Dedifferentiated amniotic fluid mesenchymal stem cell (primary cell): Measurements from ENCODE around the gene ITGA2.

Source experiments
- DNase-seq: peaks from one replicate; pipeline ENCODE4 v3.0.0-alpha.2; 2016; ENCODE audit errors: extremely low spot score

ITGA2 gene

DNA sequence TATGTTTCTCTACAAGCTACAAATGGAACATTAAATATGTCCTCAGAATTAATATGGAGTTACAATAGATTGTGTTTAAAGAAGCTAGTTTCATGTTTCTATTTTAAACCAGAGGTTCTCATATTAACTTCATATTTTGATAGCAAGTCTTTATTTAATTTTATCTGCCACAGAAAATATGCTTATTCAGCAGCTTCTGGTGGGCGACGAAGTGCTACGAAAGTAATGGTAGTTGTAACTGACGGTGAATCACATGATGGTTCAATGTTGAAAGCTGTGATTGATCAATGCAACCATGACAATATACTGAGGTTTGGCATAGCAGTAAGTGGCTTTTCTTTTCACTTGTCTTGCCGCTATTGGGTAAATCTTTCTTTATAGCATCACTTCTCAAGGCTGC lies 66.2 kb downstream of the ITGA2 start:
- no peak for DNase-seq

DNA sequence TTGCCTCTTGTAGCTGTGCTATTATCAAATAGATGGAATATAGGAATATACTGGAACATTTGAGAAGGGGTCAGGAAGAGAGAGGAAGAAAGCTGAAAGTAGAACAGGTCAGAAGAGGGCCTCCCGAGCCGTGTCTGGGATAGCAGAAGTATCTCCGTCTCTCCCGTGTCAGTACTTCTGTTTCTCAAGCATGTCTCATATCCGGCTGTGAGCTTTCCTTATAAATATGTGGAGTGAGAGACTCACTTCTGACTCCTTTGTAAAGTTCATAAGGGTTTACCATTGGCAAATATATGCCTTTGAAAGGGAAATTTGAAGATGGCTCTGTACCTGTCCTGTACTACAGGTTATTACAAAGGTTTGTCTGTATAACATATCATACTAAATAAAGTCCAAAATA lies 70.1 kb downstream of the ITGA2 start:
- DNase-seq = no peak

DNA sequence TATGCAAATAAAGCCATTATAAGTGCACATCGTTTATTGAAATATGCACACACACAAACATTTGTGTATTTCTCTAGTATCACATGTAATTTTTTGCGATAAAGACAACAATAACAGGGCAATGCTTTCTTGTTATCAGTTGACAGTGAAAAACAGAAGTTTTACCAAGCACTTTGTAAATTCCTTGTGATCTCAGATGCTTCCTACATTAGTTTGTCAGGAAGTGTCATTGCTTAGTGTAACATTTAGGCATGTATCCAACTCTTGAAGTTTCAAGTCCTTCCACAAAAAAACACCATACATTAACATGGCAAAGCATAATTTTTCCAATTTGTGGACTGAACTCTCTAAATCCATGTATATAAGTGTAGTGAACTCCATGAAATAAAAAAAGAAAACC lies 74.0 kb downstream of the ITGA2 start:
- DNase-seq = no peak

GRCh38 chr5:53063791-53064190 lies 74.6 kb downstream of the ITGA2 start:
- DNase-seq = no peak

GRCh38 chr5:53066088-53066487 lies 76.9 kb downstream of the ITGA2 start:
- no peak for DNase-seq

GRCh38 chr5:53067641-53068040 lies 78.5 kb downstream of the ITGA2 start:
- DNase-seq = no peak

- no peak for DNase-seq
These were observed 79.2 kb downstream of the ITGA2 start for GRCh38 chr5:53068291-53068836.

DNA sequence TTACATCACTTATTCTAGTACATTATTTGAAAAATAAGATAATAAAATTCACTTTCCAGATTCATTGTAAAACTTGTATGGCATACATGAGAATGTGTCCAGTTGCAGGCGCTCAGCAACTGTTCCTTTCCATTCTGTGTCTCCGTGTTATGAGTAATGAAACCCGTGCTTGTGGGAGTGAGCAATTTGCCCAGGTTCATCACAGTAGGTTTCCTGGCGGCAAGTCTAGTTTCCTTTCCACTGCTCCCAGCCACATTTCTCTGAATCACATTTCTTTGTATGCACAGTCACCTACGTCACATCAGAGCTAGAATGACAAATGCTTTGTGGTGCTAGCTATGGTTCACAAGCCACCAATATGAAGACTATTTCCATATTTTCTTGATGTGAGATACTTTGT lies 80.5 kb downstream of the ITGA2 start:
- DNase-seq = no peak

DNA sequence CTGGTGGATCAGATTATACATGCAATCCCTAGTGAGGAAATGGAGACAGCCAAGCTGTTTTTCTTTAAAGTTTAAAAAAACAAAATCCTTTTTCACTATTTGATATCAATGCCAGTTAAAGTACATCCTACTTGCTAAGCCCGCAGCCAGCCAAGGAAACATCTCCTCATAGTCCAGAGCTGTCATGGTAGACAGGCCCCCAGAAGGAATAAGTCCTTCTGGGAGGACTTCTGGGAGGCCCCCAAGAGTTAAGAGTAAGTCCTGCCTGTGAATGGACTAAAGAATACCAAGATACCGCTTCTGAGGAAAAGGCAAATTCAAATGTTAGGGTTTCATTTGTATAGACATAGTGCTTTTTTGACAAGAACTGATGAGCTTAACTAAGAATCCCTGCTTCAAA lies 82.1 kb downstream of the ITGA2 start:
- no peak for DNase-seq

DNA sequence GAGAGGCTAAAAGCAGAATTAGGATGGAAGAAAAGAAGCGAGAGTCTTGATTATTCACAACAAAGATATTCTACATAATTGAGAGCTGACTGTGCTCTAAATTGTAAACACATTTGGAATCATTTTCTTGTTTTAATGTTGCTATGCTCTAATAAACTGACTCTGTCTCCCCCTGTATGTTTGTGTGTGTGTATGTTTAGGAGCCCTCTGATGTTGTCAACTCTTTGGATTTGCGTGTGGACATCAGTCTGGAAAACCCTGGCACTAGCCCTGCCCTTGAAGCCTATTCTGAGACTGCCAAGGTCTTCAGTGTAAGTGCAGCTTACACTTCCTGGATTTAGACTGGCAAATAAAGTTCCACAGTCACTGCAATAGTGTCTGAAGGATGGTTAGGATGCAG lies 82.6 kb downstream of the ITGA2 start:
- peak; percentile 51 for DNase-seq

GRCh38 chr5:53073348-53073747 lies 84.2 kb downstream of the ITGA2 start:
- DNase-seq = no peak

GRCh38 chr5:53076014-53076583 lies 86.9 kb downstream of the ITGA2 start:
- DNase-seq = no peak

DNA sequence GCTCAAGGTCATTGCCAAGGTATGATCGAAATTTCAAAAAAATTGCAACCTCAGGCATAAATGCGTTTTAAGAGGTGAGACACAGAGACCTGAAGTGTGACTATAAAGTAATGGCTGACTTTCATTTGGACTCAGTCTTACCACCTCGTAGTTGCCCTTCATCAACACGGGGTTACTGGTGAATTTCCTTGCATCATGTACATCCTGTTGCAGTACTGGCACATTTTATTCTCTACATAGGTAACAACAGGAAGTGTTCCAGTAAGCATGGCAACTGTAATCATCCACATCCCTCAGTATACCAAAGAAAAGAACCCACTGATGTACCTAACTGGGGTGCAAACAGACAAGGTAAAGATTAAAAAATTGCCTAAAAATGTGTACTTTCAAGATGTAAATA lies 91.1 kb downstream of the ITGA2 start:
- DNase-seq = no peak

GRCh38 chr5:53083927-53084326 lies 94.8 kb downstream of the ITGA2 start:
- DNase-seq = no peak

DNA sequence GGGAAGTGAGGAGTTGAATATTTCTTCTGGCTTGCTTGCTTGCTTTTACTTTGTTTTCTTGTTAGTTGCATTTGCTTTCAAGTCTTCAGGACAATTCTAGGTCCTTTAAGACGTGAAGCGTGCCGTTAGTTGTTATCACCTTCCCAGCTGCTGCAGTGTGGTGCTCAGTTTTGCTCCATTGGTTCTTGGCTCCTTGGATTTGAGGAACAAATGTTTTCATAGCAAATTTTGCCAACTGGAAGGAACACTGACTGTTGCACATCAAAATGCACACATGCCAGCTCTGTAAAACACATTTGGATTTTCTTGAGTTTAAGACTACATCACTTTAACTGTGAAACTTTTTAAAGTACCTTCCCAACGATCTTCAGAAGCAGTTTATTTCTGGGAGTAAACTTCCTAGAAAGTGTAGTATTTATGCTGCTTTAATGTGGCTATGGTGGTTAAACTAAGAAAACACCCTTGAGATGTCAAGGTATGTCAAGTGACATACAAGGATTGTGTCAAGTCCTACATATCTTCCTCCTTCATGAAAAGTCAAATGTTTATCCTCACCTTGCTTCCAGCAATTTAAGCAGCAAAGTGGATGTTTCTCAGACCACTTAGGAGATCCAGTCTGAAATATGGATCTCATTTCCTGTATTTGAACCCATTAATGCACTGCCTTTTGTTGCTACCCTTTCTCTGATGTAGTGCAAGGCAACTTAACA lies 95.5 kb downstream of the ITGA2 start:
- DNase-seq = no peak

- DNase-seq = no peak
These were observed 98.0 kb downstream of the ITGA2 start for GRCh38 chr5:53087171-53087570.

DNA sequence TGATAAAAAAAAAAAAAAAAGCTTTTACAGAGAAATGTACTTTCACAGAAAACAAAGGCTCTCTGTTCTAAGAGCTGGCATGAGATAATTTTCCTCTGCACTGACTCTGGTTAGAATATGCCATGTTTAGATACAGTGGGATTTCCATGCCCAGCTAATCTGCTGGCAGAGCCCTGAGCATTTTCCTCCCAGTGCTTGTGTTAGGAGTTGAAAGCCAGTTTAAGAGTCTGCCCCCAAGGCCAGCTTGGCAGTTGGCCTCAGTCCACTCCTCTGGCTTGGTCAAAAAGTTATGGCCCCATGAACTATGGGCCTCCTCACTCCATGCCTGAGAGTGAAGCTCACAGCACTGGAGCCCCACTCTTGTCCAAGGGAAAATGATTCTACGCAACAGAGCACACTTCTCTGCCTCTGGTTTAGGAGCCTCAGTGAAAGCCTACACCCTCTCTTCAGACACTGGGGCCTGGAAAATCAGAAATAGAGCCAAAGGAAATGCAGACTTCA lies 98.5 kb downstream of the ITGA2 start:
- no peak for DNase-seq

DNA sequence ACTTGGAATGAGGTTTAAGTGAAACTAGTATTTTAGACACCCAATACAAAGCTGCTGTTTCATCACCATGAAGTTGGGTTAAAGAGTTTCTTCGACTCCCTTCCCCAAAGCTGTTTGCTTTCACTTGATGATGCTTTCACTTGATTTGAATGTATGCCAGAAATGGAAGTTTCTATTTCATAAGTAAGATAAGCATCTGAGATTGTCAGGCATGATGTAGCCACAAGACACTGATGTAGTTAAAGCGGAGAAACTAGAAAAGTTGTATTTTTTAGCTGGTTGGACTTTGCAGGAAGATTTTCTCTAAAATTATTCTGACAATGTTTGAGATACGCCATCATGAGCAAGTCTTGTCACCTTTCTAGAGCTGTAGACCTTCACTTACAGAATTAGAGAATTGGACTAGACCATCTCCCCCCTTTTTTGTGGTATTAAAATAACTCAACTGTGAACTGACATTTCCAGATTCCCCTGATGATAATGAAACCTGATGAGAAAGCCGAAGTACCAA lies 100.4 kb downstream of the ITGA2 start:
- no peak for DNase-seq

- DNase-seq = no peak
These were observed 101.1 kb downstream of the ITGA2 start for GRCh38 chr5:53090229-53090628.

DNA sequence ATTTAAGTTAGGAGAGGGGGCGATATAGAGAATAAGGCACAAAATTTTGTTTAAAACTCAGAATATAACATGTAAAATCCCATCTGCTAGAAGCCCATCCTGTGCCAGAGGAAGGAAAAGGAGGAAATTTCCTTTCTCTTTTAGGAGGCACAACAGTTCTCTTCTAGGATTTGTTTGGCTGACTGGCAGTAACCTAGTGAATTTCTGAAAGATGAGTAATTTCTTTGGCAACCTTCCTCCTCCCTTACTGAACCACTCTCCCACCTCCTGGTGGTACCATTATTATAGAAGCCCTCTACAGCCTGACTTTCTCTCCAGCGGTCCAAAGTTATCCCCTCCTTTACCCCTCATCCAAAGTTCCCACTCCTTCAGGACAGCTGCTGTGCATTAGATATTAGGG lies 102.1 kb downstream of the ITGA2 start:
- peak; percentile 63 for DNase-seq

GRCh38 chr5:53092242-53092641 lies 103.1 kb downstream of the ITGA2 start:
- no peak for DNase-seq

DNA sequence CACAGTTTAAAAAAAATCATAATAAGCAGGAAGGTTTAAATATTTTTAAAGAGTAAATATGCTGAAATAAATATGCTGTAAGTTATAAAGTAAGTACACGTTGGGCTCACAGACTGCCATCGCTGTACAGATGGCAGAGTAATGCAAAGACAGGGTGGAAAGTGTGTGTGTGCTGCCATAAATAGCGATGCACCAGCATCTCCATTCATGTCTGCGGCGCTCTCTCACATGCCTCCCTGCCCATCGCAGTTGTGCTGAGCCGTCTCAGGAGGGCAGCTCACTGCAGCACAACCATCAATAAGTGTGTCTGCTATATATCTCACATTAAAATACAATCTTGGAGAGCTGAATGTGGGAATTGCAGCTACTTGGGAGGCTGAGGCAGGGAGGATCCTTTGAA lies 106.1 kb downstream of the ITGA2 start:
- DNase-seq = no peak

DNA sequence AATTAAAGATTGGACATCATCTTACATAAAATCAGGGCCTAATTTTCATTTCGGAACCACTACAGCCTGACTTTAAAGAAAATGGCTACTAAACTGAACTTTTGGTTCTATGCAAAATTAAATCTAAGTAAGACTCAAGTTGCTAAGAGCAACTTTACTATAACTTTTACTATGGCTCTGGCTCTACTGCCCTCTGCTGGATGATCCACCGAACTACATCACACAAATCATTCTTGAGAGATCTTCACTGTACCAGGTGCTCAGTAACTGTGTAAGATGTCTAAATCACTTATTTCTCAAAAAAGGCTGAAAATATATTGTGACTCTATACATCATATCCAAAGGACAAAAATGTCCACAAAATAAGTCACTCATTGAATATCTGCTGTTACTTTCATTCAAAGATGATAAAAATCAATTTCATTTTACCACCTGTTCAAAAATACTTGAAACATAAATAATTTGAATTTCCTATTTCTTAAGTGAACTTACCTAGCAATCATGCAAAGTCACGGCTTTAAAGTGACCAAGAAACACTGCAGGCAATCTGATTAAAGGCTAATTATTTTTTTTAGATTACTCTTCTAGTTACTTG lies 106.9 kb downstream of the ITGA2 start:
- peak; percentile 86 for DNase-seq
